A549 (cell line): ENCODE results near the gene SLC7A11. TPM values are rescaled to one million over a fixed set of nuclear protein-coding genes. Genes with fewer than 3 reads are reported as not detected.
A peak's percentile ranks its signal among the peaks of the same experiment; 100 is the strongest.

Experiments used
- ATAC-seq, 2 experiments: fragments of 200-7000 bp in 1 of 2; fragments of >200 bp in 1 of 2; cut with Nextera tagmentation in 1 of 2; cut with Tn5 transposase in 1 of 2; 3 replicates each; pipeline versions ENCODE4 v1.8.0 to v1.9.1; 2018 to 2020; ENCODE audit warnings: mild to moderate bottlenecking in 1 of 2, moderate library complexity in 1 of 2
- CTCF ChIA-PET: fragments of 300-600 bp; sonication (Branson Sonifier 250); formaldehyde crosslinking; extraction: SDS; loops from one replicate; lab custom pipeline; 2021; ENCODE audit warnings: antibody characterized with exemption, inconsistent platforms; lab: Yijun Ruan, JAX
- POLR2A ChIA-PET: fragments of 350-600 bp; formaldehyde crosslinking; extraction: SDS; loops from one replicate; lab custom pipeline; 2021; ENCODE audit warnings: antibody characterized with exemption, inconsistent platforms; lab: Yijun Ruan, JAX
- DNase-seq, 2 experiments: peaks; one replicate each; pipeline versions ENCODE4 v3.0.0 to v3.0.0-alpha.2; 2011 to 2016; ENCODE audit warnings: low read depth in 1 of 2, low spot score in 1 of 2
- FAIRE-seq: peaks from 2 replicates; lab custom pipeline; 2011; peaks lifted over from hg19 to GRCh38; lab: Jason Lieb, UNC
- H3K27ac ChIP-seq, 2 experiments: fragments of >200 bp; sonication (Bioruptor Twin); formaldehyde crosslinking; 3 replicates each; pipeline ENCODE4 v1.5.1; 2016 to 2017
- H3K4me1 ChIP-seq: fragments of >200 bp; sonication (Bioruptor Twin); formaldehyde crosslinking; 3 replicates; pipeline ENCODE4 v1.6.1; 2016
- H3K4me2 ChIP-seq: fragments of >200 bp; sonication (Bioruptor Twin); formaldehyde crosslinking; 3 replicates; pipeline ENCODE4 v1.6.1; 2016
- H3K4me3 ChIP-seq: fragments of >200 bp; sonication (Bioruptor Twin); formaldehyde crosslinking; 3 replicates; pipeline ENCODE4 v1.5.1; 2016
- H3K9me3 ChIP-seq: fragments of >200 bp; sonication (Bioruptor Twin); formaldehyde crosslinking; 3 replicates; pipeline ENCODE4 v1.6.1; 2016
- BCL3 ChIP-seq: fragments of >200 bp; sonication (Bioruptor Twin); formaldehyde crosslinking; IDR thresholded peaks from 3 replicates; pipeline ENCODE4 v1.6.1; 2016
- CHD2 ChIP-seq: fragments of 150-350 bp; IDR thresholded peaks from 2 replicates; pipeline ENCODE4 v1.6.1; 2014; ENCODE audit warnings: low read length; ENCODE audit not compliant: partially characterized antibody
- CHD4 ChIP-seq: fragments of 200-600 bp; sonication (generic); IDR thresholded peaks from 2 replicates; pipeline ENCODE4 v1.6.1; 2016; ENCODE audit warnings: antibody characterized with exemption, mild to moderate bottlenecking, borderline replicate concordance
- EHF ChIP-seq: fragments of 250-450 bp; sonication (Bioruptor Pico); IDR thresholded peaks from 2 replicates; pipeline ENCODE4 v1.5.0; 2020; ENCODE audit warnings: mild to moderate bottlenecking
- EHMT2 ChIP-seq: fragments of 200-600 bp; sonication (generic); IDR thresholded peaks from 2 replicates; pipeline ENCODE4 v1.6.1; 2016; ENCODE audit warnings: antibody characterized with exemption, low read depth, mild to moderate bottlenecking, moderate library complexity
- FOSB ChIP-seq: fragments of 250-450 bp; sonication (Bioruptor Pico); IDR thresholded peaks from 2 replicates; pipeline ENCODE4 v1.5.0; 2020; ENCODE audit warnings: mild to moderate bottlenecking, moderate library complexity
- FOSL2 ChIP-seq, 2 experiments: fragments of 450-650 bp in 1 of 2; fragments of >200 bp in 1 of 2; sonication (Bioruptor Twin) in 1 of 2; formaldehyde crosslinking; IDR thresholded peaks; 2 replicates each; pipeline versions ENCODE4 v1.5.0 to v1.6.1; 2016 to 2020; ENCODE audit warnings: mild to moderate bottlenecking in 1 of 2, moderate library complexity in 1 of 2
- FOXS1 ChIP-seq: fragments of 250-450 bp; sonication (Bioruptor Pico); IDR thresholded peaks from 2 replicates; pipeline ENCODE4 v1.5.0; 2020; ENCODE audit warnings: mild to moderate bottlenecking, moderate library complexity
- GATA3 ChIP-seq: IDR thresholded peaks from 2 replicates; pipeline ENCODE4 v1.6.1; 2012; ENCODE audit warnings: borderline replicate concordance
- HDAC2 ChIP-seq: fragments of 200-600 bp; sonication (generic); IDR thresholded peaks from 2 replicates; pipeline ENCODE4 v1.6.1; 2016
- HEYL ChIP-seq: fragments of 250-450 bp; sonication (Bioruptor Pico); IDR thresholded peaks from 2 replicates; pipeline ENCODE4 v1.8.0; 2021; ENCODE audit warnings: mild to moderate bottlenecking, moderate library complexity
- KDM5A ChIP-seq: fragments of 200-600 bp; sonication (generic); IDR thresholded peaks from 2 replicates; pipeline ENCODE4 v1.6.1; 2016; ENCODE audit warnings: antibody characterized with exemption, mild to moderate bottlenecking
- MAFK ChIP-seq: fragments of 450-650 bp; IDR thresholded peaks from 2 replicates; pipeline ENCODE4 v1.6.1; 2014; ENCODE audit not compliant: partially characterized antibody
- MAX ChIP-seq: IDR thresholded peaks from 2 replicates; pipeline ENCODE4 v1.6.1; 2012
- MYC ChIP-seq: IDR thresholded peaks from 2 replicates; pipeline ENCODE4 v1.6.1; 2012; ENCODE audit warnings: mild to moderate bottlenecking, inconsistent platforms, low read length, improper control_type of control experiment, borderline replicate concordance
- NPAS2 ChIP-seq: fragments of 250-450 bp; sonication (Bioruptor Pico); IDR thresholded peaks from 2 replicates; pipeline ENCODE4 v1.8.0; 2022; ENCODE audit warnings: mild to moderate bottlenecking, moderate library complexity, borderline replicate concordance
- POLR2A ChIP-seq: IDR thresholded peaks from 2 replicates; pipeline ENCODE4 v1.6.1; 2012; ENCODE audit warnings: mild to moderate bottlenecking, low read length
- RAD21 ChIP-seq, 2 experiments: fragments of >200 bp in 1 of 2; sonication (Bioruptor Twin) in 1 of 2; formaldehyde crosslinking in 1 of 2; IDR thresholded peaks in 1 of 2; conservative IDR thresholded peaks in 1 of 2; 2 replicates in 1 of 2; 3 replicates in 1 of 2; pipeline ENCODE4 v1.6.1; 2012 to 2018; ENCODE audit warnings: inconsistent platforms in 1 of 2
- RCOR1 ChIP-seq: fragments of 150-350 bp; IDR thresholded peaks from 2 replicates; pipeline ENCODE4 v1.6.1; 2014; ENCODE audit warnings: antibody characterized with exemption, low read length, low read depth
- RFX5 ChIP-seq: fragments of 450-650 bp; IDR thresholded peaks from 2 replicates; pipeline ENCODE4 v1.7.1; 2014; ENCODE audit warnings: antibody characterized with exemption, mild to moderate bottlenecking, moderate library complexity
- SMC3 ChIP-seq: fragments of >200 bp; sonication (Bioruptor Twin); formaldehyde crosslinking; IDR thresholded peaks from 3 replicates; pipeline ENCODE4 v1.6.1; 2018; ENCODE audit warnings: inconsistent platforms
- SREBF2 ChIP-seq: fragments of 450-650 bp; IDR thresholded peaks from 2 replicates; pipeline ENCODE4 v1.6.1; 2014; ENCODE audit warnings: mild to moderate bottlenecking, moderate library complexity
- TFCP2L1 ChIP-seq: fragments of 250-450 bp; sonication (Bioruptor Pico); IDR thresholded peaks from 2 replicates; pipeline ENCODE4 v1.5.0; 2021; ENCODE audit warnings: mild to moderate bottlenecking
- WGBS: methylation state at CpG from one replicate; pipeline ENCODE4 v1.1.6; 2017; ENCODE audit errors: missing lambda C conversion rate; 5-methylcytosine and 5-hydroxymethylcytosine counted together
- polyA plus RNA-seq, 4 experiments: library from polyadenylated mRNA; depleted of rRNA in 3 of 4; stranded (reverse); fragments of >200 nt; fragmentation: RNase III in 1 of 4; extraction: RNeasy Plus Mini Kit Qiagen cat#74134 plus additional on column Dnase treatment in 1 of 4; gene quantifications; 2 replicates in 3 of 4; 3 replicates in 1 of 4; pipeline ENCODE4 v1.2.3, GENCODE V29; 2011 to 2017

SLC7A11 gene
- polyA plus RNA-seq, 2 of the 4 experiments (the other 2 are of a cell fraction) = 52.4 to 161 TPM

- CTCF ChIA-PET = no interaction called here
- peak overlapping the region; percentile 32; the same call in 2 of the 3 replicates for H3K4me2 ChIP-seq
- DNase-seq (no peak), ATAC-seq (no peak), FAIRE-seq (no peak)
- 47% methylated on average over 3 of the region's 3 CpGs for WGBS
- H3K9me3 ChIP-seq = no peaks in the 10 kb centered on the region
- peak overlapping the region in 1 of 2 experiments; percentile 3; a peak in 1 of 6 replicates for H3K27ac ChIP-seq
- TF ChIP-seq NPAS2 (CRISPR knock-in tag) (no peak), MAFK (peak; percentile 2)
- TF ChIP-seq, all 56 proteins: peak for 1
- peaks cover 30% of the 10 kb centered on the region for H3K4me1 ChIP-seq
- POLR2A ChIA-PET = no interaction called here
- no peak overlapping the region for H3K4me3 ChIP-seq
These were observed 21.2 kb upstream of the SLC7A11 start for GRCh38 chr4:138263247-138263816.

GRCh38 chr4:138262469-138262868 lies 20.3 kb upstream of the SLC7A11 start:
- 40% methylated on average over 3 of the region's 3 CpGs for WGBS

GRCh38 chr4:138262030-138262429 lies 19.9 kb upstream of the SLC7A11 start:
- DNase-seq (no peak), ATAC-seq (no peak)
- POLR2A ChIA-PET = no interaction called here
- peaks cover 33% of the 10 kb centered on the region for H3K4me1 ChIP-seq
- no peaks in the 10 kb centered on the region for H3K9me3 ChIP-seq
- peak overlapping the region; percentile 32 for H3K4me2 ChIP-seq
- H3K27ac ChIP-seq = no peak overlapping the region
- TF ChIP-seq EHF (CRISPR knock-in tag) = no peak
- no peak for TF ChIP-seq FOSB
- no peak for TF ChIP-seq HDAC2
- TF ChIP-seq EHMT2 = no peak
- no peak for TF ChIP-seq RCOR1
- no peak for TF ChIP-seq MYC
- no peak for TF ChIP-seq RFX5
- no peak for TF ChIP-seq KDM5A
- TF ChIP-seq FOXS1 (CRISPR knock-in tag) = no peak
- TF ChIP-seq GATA3 = no peak
- no peak for TF ChIP-seq MAFK
- no peak for TF ChIP-seq NPAS2 (CRISPR knock-in tag)
- no peak for TF ChIP-seq POLR2A
- no peak for TF ChIP-seq FOSL2 (IDR thresholded peaks at IDR 0.05)
- no peak for TF ChIP-seq FOSL2 (CRISPR knock-in tag; IDR thresholded peaks at IDR 0.05)
- TF ChIP-seq HEYL (CRISPR knock-in tag) = no peak
- no peak for TF ChIP-seq CHD2
- no peak for TF ChIP-seq MAX
- TF ChIP-seq, all 56 proteins: peak for 0
- 85% methylated on average over 4 of the region's 4 CpGs for WGBS
- no peak overlapping the region for H3K4me3 ChIP-seq
- FAIRE-seq = no peak
- CTCF ChIA-PET = no interaction called here

More at GRCh38 chr4:138262469-138262868, 20.3 kb upstream of the SLC7A11 start:
- CTCF ChIA-PET = no interaction called here
- POLR2A ChIA-PET = no interaction called here
- no peak overlapping the region for H3K27ac ChIP-seq
- H3K4me1 ChIP-seq = peaks cover 30% of the 10 kb centered on the region
- TF ChIP-seq RCOR1 = no peak
- TF ChIP-seq SMC3 = no peak
- no peak for TF ChIP-seq CHD4
- no peak for TF ChIP-seq KDM5A
- no peak for TF ChIP-seq RFX5
- no peak for TF ChIP-seq BCL3
- no peak for TF ChIP-seq FOSB
- no peak for TF ChIP-seq TFCP2L1 (CRISPR knock-in tag)
- TF ChIP-seq SREBF2 = no peak
- no peak for TF ChIP-seq RAD21 (conservative IDR thresholded peaks at IDR 0.05 in 1 of 2, IDR thresholded peaks at IDR 0.05 in 1 of 2)
- no peak for TF ChIP-seq HEYL (CRISPR knock-in tag)
- peak overlapping the region; percentile 32 for H3K4me2 ChIP-seq
- ATAC-seq (0 out of 6 replicates have a peak, but pooled peaks of 1 of the 2 experiments have one; percentile 34), FAIRE-seq (no peak), DNase-seq (no peak)
- no peak overlapping the region for H3K4me3 ChIP-seq
- H3K9me3 ChIP-seq = no peaks in the 10 kb centered on the region
